B cell (primary cell): ENCODE data around the gene AFDN. TPM values are rescaled to one million over a fixed set of nuclear protein-coding genes. Genes with fewer than 3 reads are reported as not detected.

Source experiments
- ATAC-seq: fragments of 200-7000 bp; cut with Tn5 transposase; one replicate; pipeline ENCODE4 v1.10.0; 2021; ENCODE audit warnings: low read depth, mild to moderate bottlenecking, moderate number of reproducible peaks, moderate library complexity
- CTCF ChIA-PET: fragments of 350-600 bp; sonication (Branson Sonifier 250); formaldehyde crosslinking; loops from one replicate; lab custom pipeline; 2021; ENCODE audit warnings: antibody characterized with exemption, inconsistent platforms; lab: Charles Lee
- POLR2A ChIA-PET: fragments of 350-600 bp; sonication (Branson Sonifier 250); formaldehyde crosslinking; loops from one replicate; lab custom pipeline; 2021; ENCODE audit warnings: antibody characterized with exemption; lab: Charles Lee
- DNase-seq: peaks from one replicate; pipeline ENCODE4 v3.0.0; 2013
- H2AFZ ChIP-seq: 2 replicates; pipeline ENCODE4 v1.6.1; 2012; ENCODE audit warnings: mild to moderate bottlenecking, low read depth, low read length; ENCODE audit not compliant: insufficient read depth, poor library complexity, severe bottlenecking
- H3K27ac ChIP-seq, 2 donors: 1 replicate in 1 of 2; 2 replicates in 1 of 2; pipeline ENCODE4 v1.5.1; 2012 to 2013; ENCODE audit warnings: low read length in 2 of 2, mild to moderate bottlenecking in 2 of 2, moderate library complexity in 1 of 2
- H3K27me3 ChIP-seq, 4 experiments: fragments of 200-600 bp in 1 of 4; sonication (generic) in 1 of 4; replicated peaks in 1 of 4; 1 replicate in 2 of 4; 2 replicates in 2 of 4; pipeline versions ENCODE4 v1.6.1 to v1.7.0; 2013 to 2016; ENCODE audit warnings: low read length in 3 of 4, mild to moderate bottlenecking in 2 of 4, mixed read lengths in 1 of 4, moderate library complexity in 1 of 4; ENCODE audit not compliant: insufficient read depth in 4 of 4, control insufficient read depth in 3 of 4; ENCODE audit errors: control extremely low read depth in 1 of 4
- H3K36me3 ChIP-seq, 2 experiments: replicated peaks in 1 of 2; 1 replicate in 1 of 2; 2 replicates in 1 of 2; pipeline versions ENCODE4 v1.6.1 to v1.7.1; 2013; ENCODE audit warnings: low read length in 1 of 2; ENCODE audit not compliant: insufficient read depth in 2 of 2, control insufficient read depth in 1 of 2; ENCODE audit errors: control extremely low read depth in 1 of 2, extremely low read depth in 1 of 2
- H3K4me1 ChIP-seq, 2 donors: fragments of 200-600 bp in 1 of 2; sonication (generic) in 1 of 2; 1 replicate in 1 of 2; 2 replicates in 1 of 2; pipeline versions ENCODE4 v1.5.1 to v1.6.1; 2013 to 2017; ENCODE audit warnings: low read length in 2 of 2; ENCODE audit not compliant: control insufficient read depth in 2 of 2, insufficient read depth in 2 of 2
- H3K4me2 ChIP-seq: replicated peaks from 2 replicates; pipeline ENCODE3; 2012; ENCODE audit warnings: mild to moderate bottlenecking, low read depth, low read length; ENCODE audit not compliant: poor library complexity, severe bottlenecking
- H3K4me3 ChIP-seq, 5 experiments: fragments of 200-600 bp in 1 of 5; sonication (generic) in 1 of 5; 1 replicate in 3 of 5; 2 replicates in 2 of 5; pipeline versions ENCODE4 v1.5.1 to v1.7.0; 2011 to 2016; ENCODE audit warnings: low read length in 4 of 5, mild to moderate bottlenecking in 4 of 5, low read depth in 2 of 5, control low read depth in 1 of 5, moderate library complexity in 1 of 5; ENCODE audit not compliant: insufficient read depth in 1 of 5; ENCODE audit errors: control extremely low read depth in 1 of 5, extremely low read depth in 1 of 5
- H3K79me2 ChIP-seq: fragments of 200-600 bp; sonication (generic); one replicate; pipeline ENCODE4 v1.6.0; 2016; ENCODE audit warnings: low read length; ENCODE audit not compliant: control insufficient read depth, insufficient read depth
- H3K9ac ChIP-seq: fragments of 200-600 bp; sonication (generic); 2 replicates; pipeline ENCODE4 v1.6.1; 2017; ENCODE audit warnings: mild to moderate bottlenecking, low read length, moderate library complexity
- H3K9me3 ChIP-seq, 3 donors: one replicate each; pipeline versions ENCODE4 v1.6.1 to v1.7.1; 2013; ENCODE audit warnings: low read length in 2 of 3; ENCODE audit not compliant: control insufficient read depth in 2 of 3, insufficient read depth in 1 of 3; ENCODE audit errors: control extremely low read depth in 1 of 3
- H4K20me1 ChIP-seq: 2 replicates; pipeline ENCODE4 v1.6.0; 2012; ENCODE audit warnings: mild to moderate bottlenecking, low read length; ENCODE audit not compliant: insufficient read depth, control insufficient read depth, poor library complexity, severe bottlenecking
- H3K27ac Mint-ChIP-seq: one replicate; pipeline ENCODE4 v1.8.0; 2021; ENCODE audit warnings: mixed read lengths
- H3K27me3 Mint-ChIP-seq: one replicate; pipeline ENCODE4 v1.8.0; 2021; ENCODE audit warnings: mixed read lengths
- H3K4me1 Mint-ChIP-seq: one replicate; pipeline ENCODE4 v1.8.0; 2021; ENCODE audit warnings: mixed read lengths
- H3K4me3 Mint-ChIP-seq: one replicate; pipeline ENCODE4 v1.8.0; 2021; ENCODE audit warnings: mixed read lengths
- H3K9me3 Mint-ChIP-seq: one replicate; pipeline ENCODE4 v1.8.0; 2022; ENCODE audit warnings: mixed read lengths; ENCODE audit not compliant: insufficient read depth
- EZH2 ChIP-seq: IDR thresholded peaks from 2 replicates; pipeline ENCODE4 v1.6.1; 2012; ENCODE audit warnings: borderline replicate concordance, low read depth, mild to moderate bottlenecking, moderate library complexity, low read length; ENCODE audit not compliant: insufficient read depth, poor library complexity, severe bottlenecking
- WGBS: methylation state at CpG from one replicate; pipeline ENCODE4 v1.1.5; 2013; ENCODE audit warnings: missing lambda C conversion rate; ENCODE audit not compliant: insufficient coverage; 5-methylcytosine and 5-hydroxymethylcytosine counted together
- intact Hi-C: fragments of 100-400 bp; cut with micrococcal nuclease; formaldehyde crosslinking; loops from one replicate; pipeline ENCODE4 v1.10.0; 2022
- polyA plus RNA-seq: library from polyadenylated mRNA; depleted of rRNA; stranded (reverse); fragments of >200 nt; gene quantifications from 2 replicates; pipeline ENCODE4 v1.2.3, GENCODE V29; 2012
- total RNA-seq, 2 donors: library from RNA; stranded (reverse); fragments of 120-200 nt in 1 of 2; gene quantifications; 1 replicate in 1 of 2; 2 replicates in 1 of 2; pipeline versions ENCODE4 v1.2.3 to v1.2.4, GENCODE V29; 2013 to 2022
- TF ChIP-seq, protein P1 (sequence below): fragments of 200-600 bp; IDR thresholded peaks from one replicate; pipeline ENCODE4 v1.8.0; 2022; ENCODE audit warnings: antibody characterized with exemption, mild to moderate bottlenecking

AFDN gene
- total and polyA plus RNA-seq, 2 donors (not counting 1 experiment from before 2014, with no cell fraction given), result 15.4 to 70.5 TPM

DNA sequence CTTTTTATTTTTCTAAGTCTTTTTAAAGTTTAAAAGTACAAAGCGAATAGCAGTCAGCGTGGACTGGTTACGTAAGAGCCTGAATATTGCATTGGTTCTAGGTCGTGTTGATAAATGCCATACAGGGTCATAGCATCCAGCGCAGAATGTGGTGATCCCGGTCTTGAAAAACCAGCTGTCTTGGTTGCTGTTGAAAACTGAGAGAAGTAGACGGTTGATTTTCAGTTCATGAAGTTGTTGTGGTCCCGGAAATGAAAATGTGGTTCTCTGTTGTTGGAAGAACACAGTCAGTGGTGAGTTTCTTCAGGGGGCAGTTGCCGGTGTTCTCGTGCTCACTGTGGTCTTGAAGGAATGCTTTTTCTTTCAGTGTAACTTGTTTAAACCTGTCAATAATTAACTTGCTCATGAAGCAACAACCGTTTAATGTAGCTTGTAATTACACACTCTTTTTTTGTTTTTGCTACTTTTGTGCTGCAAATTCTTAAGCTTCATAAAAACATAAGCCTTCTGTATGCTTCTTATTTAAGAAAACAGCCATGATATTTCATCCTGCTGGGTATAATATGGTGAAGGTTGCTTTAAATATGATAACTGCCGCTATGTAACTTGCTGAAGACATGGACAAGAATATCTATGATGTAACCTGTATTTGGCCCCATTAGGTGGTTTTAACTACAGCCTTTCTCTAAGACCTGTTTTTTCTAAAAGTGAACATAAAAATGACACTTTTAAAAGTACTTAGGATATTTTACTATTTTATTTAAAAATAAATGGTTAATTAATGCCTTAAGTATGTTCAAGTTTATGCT lies 106.0 kb downstream of the AFDN start:
- H3K27me3 Mint-ChIP-seq, result no peaks in the 10 kb centered on the region
- whole genome bisulfite sequencing, result 94% methylated on average over 10 of the region's 12 CpGs
- Histone ChIP-seq H3K27ac (no peak overlapping the region), H3K9me3 (no peaks in the 10 kb centered on the region), H3K36me3 (no peaks in the 10 kb centered on the region), H3K4me3 (no peak overlapping the region), H3K9ac (no peak overlapping the region), H3K4me1 (no peaks in the 10 kb centered on the region), H2AFZ (no peak overlapping the region), H3K4me2 (no peak overlapping the region), H3K27me3 (no peaks in the 10 kb centered on the region), H3K79me2 (no peaks in the 10 kb centered on the region), H4K20me1 (no peaks in the 10 kb centered on the region)
- H3K4me3 Mint-ChIP-seq, result no peak overlapping the region
- no peak for DNase-seq
- ATAC-seq, result no peak
- no peaks in the 10 kb centered on the region for H3K9me3 Mint-ChIP-seq
- no peak overlapping the region for H3K27ac Mint-ChIP-seq
- CTCF ChIA-PET, result no interaction called here
- intact Hi-C loops, result no loop called here
- POLR2A ChIA-PET, result no interaction called here
- no peak for TF ChIP-seq EZH2
- TF ChIP-seq, protein P1, sequence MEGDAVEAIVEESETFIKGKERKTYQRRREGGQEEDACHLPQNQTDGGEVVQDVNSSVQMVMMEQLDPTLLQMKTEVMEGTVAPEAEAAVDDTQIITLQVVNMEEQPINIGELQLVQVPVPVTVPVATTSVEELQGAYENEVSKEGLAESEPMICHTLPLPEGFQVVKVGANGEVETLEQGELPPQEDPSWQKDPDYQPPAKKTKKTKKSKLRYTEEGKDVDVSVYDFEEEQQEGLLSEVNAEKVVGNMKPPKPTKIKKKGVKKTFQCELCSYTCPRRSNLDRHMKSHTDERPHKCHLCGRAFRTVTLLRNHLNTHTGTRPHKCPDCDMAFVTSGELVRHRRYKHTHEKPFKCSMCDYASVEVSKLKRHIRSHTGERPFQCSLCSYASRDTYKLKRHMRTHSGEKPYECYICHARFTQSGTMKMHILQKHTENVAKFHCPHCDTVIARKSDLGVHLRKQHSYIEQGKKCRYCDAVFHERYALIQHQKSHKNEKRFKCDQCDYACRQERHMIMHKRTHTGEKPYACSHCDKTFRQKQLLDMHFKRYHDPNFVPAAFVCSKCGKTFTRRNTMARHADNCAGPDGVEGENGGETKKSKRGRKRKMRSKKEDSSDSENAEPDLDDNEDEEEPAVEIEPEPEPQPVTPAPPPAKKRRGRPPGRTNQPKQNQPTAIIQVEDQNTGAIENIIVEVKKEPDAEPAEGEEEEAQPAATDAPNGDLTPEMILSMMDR, result no peak
- H3K4me1 Mint-ChIP-seq, result no peaks in the 10 kb centered on the region

DNA sequence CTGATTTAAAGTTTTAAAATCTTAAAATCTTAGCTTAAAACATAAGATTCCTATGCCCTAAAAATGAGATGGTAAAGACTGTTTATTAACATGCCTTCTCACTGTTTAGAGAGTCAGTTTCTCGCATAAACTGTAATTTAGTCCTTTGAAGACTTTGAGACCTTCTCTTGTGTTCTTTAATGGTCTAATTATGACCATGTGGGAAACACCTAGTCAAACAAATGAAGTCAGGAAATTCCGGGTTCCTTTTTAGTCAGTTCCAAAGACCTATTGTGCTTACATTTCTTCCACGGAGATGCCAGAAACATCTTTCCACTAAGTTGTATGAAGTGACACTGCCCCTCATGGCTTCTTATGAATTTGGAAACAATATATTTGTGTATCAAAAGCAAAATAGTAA lies 106.6 kb downstream of the AFDN start:
- Histone ChIP-seq H3K9me3 (no peaks in the 10 kb centered on the region), H3K79me2 (no peaks in the 10 kb centered on the region), H2AFZ (no peak overlapping the region), H3K27ac (no peak overlapping the region), H3K4me1 (no peaks in the 10 kb centered on the region), H3K27me3 (no peaks in the 10 kb centered on the region), H4K20me1 (no peaks in the 10 kb centered on the region), H3K9ac (no peak overlapping the region), H3K36me3 (no peaks in the 10 kb centered on the region), H3K4me3 (no peak overlapping the region), H3K4me2 (no peak overlapping the region)
- ChIA-PET POLR2A (no interaction called here), CTCF (no interaction called here)
- ATAC-seq (no peak), DNase-seq (no peak)
- Mint-ChIP-seq H3K27ac (no peak overlapping the region), H3K4me3 (no peak overlapping the region), H3K27me3 (no peaks in the 10 kb centered on the region), H3K4me1 (no peaks in the 10 kb centered on the region), H3K9me3 (no peaks in the 10 kb centered on the region)
- WGBS, result no CpG with 5 or more reads among the region's 3 CpGs
- intact Hi-C loops, result no loop called here
- TF ChIP-seq EZH2, result no peak
- TF ChIP-seq, protein P1, result no peak
